H9 (cell line): ENCODE measurements around the gene SPOP. TPM values are rescaled to one million over a fixed set of nuclear protein-coding genes. Genes with fewer than 3 reads are reported as not detected.

ENCODE experiments used
- DNase-seq: peaks from one replicate; pipeline ENCODE4 v3.0.0-alpha.2; 2017
- H2AFZ ChIP-seq: one replicate; pipeline ENCODE4 v1.6.1; 2013; ENCODE audit warnings: mild to moderate bottlenecking, low read length, control low read depth, moderate library complexity
- H2AK5ac ChIP-seq: 2 replicates; pipeline ENCODE4 v1.6.1; 2013; ENCODE audit warnings: low read length, control low read depth, mixed read lengths; ENCODE audit not compliant: insufficient read length
- H2BK120ac ChIP-seq: one replicate; pipeline ENCODE4 v1.6.1; 2013; ENCODE audit warnings: low read depth, mild to moderate bottlenecking, low read length, control low read depth, inconsistent platforms; ENCODE audit not compliant: poor library complexity, severe bottlenecking
- H2BK12ac ChIP-seq: 2 replicates; pipeline ENCODE4 v1.6.1; 2013; ENCODE audit warnings: low read length, control low read depth, mixed read lengths, low read depth; ENCODE audit not compliant: insufficient read length
- H2BK15ac ChIP-seq: 2 replicates; pipeline ENCODE4 v1.6.1; 2013; ENCODE audit warnings: low read depth, low read length, control low read depth
- H2BK20ac ChIP-seq: one replicate; pipeline ENCODE4 v1.6.1; 2013; ENCODE audit warnings: low read depth, mild to moderate bottlenecking, low read length, control low read depth, inconsistent platforms; ENCODE audit not compliant: poor library complexity, severe bottlenecking
- H2BK5ac ChIP-seq: 2 replicates; pipeline ENCODE4 v1.6.1; 2013; ENCODE audit warnings: low read length, control low read depth, mixed read lengths; ENCODE audit not compliant: insufficient read length
- H3K14ac ChIP-seq: 2 replicates; pipeline ENCODE4 v1.6.1; 2013; ENCODE audit warnings: low read length, control low read depth; ENCODE audit not compliant: insufficient read depth
- H3K18ac ChIP-seq: 2 replicates; pipeline ENCODE4 v1.6.1; 2013; ENCODE audit warnings: low read depth, mild to moderate bottlenecking, mixed read lengths, low read length, control low read depth; ENCODE audit not compliant: insufficient read length
- H3K23ac ChIP-seq: 2 replicates; pipeline ENCODE4 v1.6.1; 2013; ENCODE audit warnings: low read length, control low read depth, mixed read lengths, low read depth; ENCODE audit not compliant: insufficient read length
- H3K23me2 ChIP-seq: 2 replicates; pipeline ENCODE4 v1.6.1; 2013; ENCODE audit warnings: low read depth, mild to moderate bottlenecking, mixed read lengths, low read length, control low read depth; ENCODE audit not compliant: insufficient read length, poor library complexity, severe bottlenecking
- H3K27ac ChIP-seq: 2 replicates; pipeline ENCODE4 v1.5.1; 2013; ENCODE audit warnings: low read length, control low read depth, mixed read lengths, low read depth; ENCODE audit not compliant: insufficient read length
- H3K27me3 ChIP-seq: 2 replicates; pipeline ENCODE4 v1.6.1; 2013; ENCODE audit warnings: low read length, control low read depth, inconsistent platforms; ENCODE audit not compliant: insufficient read depth
- H3K4ac ChIP-seq: 2 replicates; pipeline ENCODE4 v1.6.1; 2013; ENCODE audit warnings: low read depth, mild to moderate bottlenecking, control low read depth, inconsistent platforms, low read length, moderate library complexity
- H3K4me1 ChIP-seq: 2 replicates; pipeline ENCODE4 v1.6.1; 2013; ENCODE audit warnings: low read length, control low read depth, inconsistent platforms; ENCODE audit not compliant: insufficient read depth
- H3K4me2 ChIP-seq: 2 replicates; pipeline ENCODE4 v1.6.1; 2013; ENCODE audit warnings: low read length, control low read depth, mixed read lengths; ENCODE audit not compliant: insufficient read length, insufficient read depth
- H3K56ac ChIP-seq: 2 replicates; pipeline ENCODE4 v1.6.1; 2013; ENCODE audit warnings: low read depth, mild to moderate bottlenecking, mixed read lengths, low read length, control low read depth; ENCODE audit not compliant: insufficient read length
- H3K79me1 ChIP-seq: 2 replicates; pipeline ENCODE4 v1.6.1; 2013; ENCODE audit warnings: low read depth, mild to moderate bottlenecking, moderate library complexity, low read length, control low read depth, inconsistent platforms; ENCODE audit not compliant: insufficient read depth, poor library complexity, severe bottlenecking
- H3K79me2 ChIP-seq: 2 replicates; pipeline ENCODE4 v1.6.1; 2013; ENCODE audit warnings: low read length, control low read depth, inconsistent platforms; ENCODE audit not compliant: insufficient read depth
- H3K9ac ChIP-seq: 2 replicates; pipeline ENCODE4 v1.6.1; 2013; ENCODE audit warnings: low read length, control low read depth, mixed read lengths; ENCODE audit not compliant: insufficient read length; ENCODE audit errors: extremely low read depth
- H3K9me3 ChIP-seq: one replicate; pipeline ENCODE4 v1.6.1; 2013; ENCODE audit warnings: low read depth, low read length, inconsistent platforms; ENCODE audit not compliant: control insufficient read depth
- H3T11ph ChIP-seq: one replicate; pipeline ENCODE4 v1.6.1; 2013; ENCODE audit warnings: mild to moderate bottlenecking, low read length, control low read depth, inconsistent platforms
- H4K20me1 ChIP-seq: one replicate; pipeline ENCODE4 v1.6.1; 2013; ENCODE audit not compliant: control insufficient read depth, insufficient read length, insufficient read depth
- H4K5ac ChIP-seq: 2 replicates; pipeline ENCODE4 v1.6.1; 2013; ENCODE audit warnings: low read depth, mild to moderate bottlenecking, mixed read lengths, low read length, control low read depth; ENCODE audit not compliant: insufficient read length
- H4K8ac ChIP-seq: replicated peaks from 2 replicates; pipeline ENCODE4 v1.6.1; 2013; ENCODE audit warnings: low read length, control low read depth, mixed read lengths, low read depth; ENCODE audit not compliant: insufficient read length
- H4K91ac ChIP-seq: 2 replicates; pipeline ENCODE4 v1.6.1; 2013; ENCODE audit warnings: low read depth, mild to moderate bottlenecking, moderate library complexity, mixed read lengths, low read length, control low read depth; ENCODE audit not compliant: insufficient read length
- H3K27ac Mint-ChIP-seq, 3 experiments: 2 replicates in 2 of 3; 3 replicates in 1 of 3; pipeline ENCODE4 v1.8.0; 2020 to 2021; ENCODE audit warnings: mixed read lengths in 3 of 3, mild to moderate bottlenecking in 1 of 3, moderate library complexity in 1 of 3
- H3K27me3 Mint-ChIP-seq: 2 replicates; pipeline ENCODE4 v1.8.0; 2021; ENCODE audit warnings: low read depth, mild to moderate bottlenecking, moderate library complexity, mixed read lengths
- H3K36me3 Mint-ChIP-seq, 3 experiments: 2 replicates in 2 of 3; 3 replicates in 1 of 3; pipeline ENCODE4 v1.8.0; 2020 to 2021; ENCODE audit warnings: low read depth in 3 of 3, mixed read lengths in 3 of 3; ENCODE audit not compliant: insufficient read depth in 1 of 3
- H3K4me1 Mint-ChIP-seq, 2 experiments: 2 replicates each; pipeline ENCODE4 v1.8.0; 2020; ENCODE audit warnings: mixed read lengths in 2 of 2
- H3K4me3 Mint-ChIP-seq, 2 experiments: 2 replicates in 1 of 2; 3 replicates in 1 of 2; pipeline ENCODE4 v1.8.0; 2020 to 2021; ENCODE audit warnings: mild to moderate bottlenecking in 2 of 2, mixed read lengths in 2 of 2, moderate library complexity in 1 of 2
- H3K9me3 Mint-ChIP-seq, 2 experiments: 2 replicates in 1 of 2; 3 replicates in 1 of 2; pipeline ENCODE4 v1.8.0; 2020; ENCODE audit warnings: mild to moderate bottlenecking in 2 of 2, mixed read lengths in 2 of 2, moderate library complexity in 1 of 2
- CTCF ChIP-seq: fragments of 200-600 bp; sonication (generic); conservative IDR thresholded peaks from 3 replicates; pipeline ENCODE4 v1.8.0; 2021; ENCODE audit warnings: antibody characterized with exemption, mild to moderate bottlenecking
- WGBS: extraction: QIAGEN DNeasy Blood & Tissue Kit; methylation state at CpG from one replicate; pipeline ENCODE4 v1.1.7; 2013; ENCODE audit warnings: missing lambda C conversion rate, low lambda C conversion rate, mixed read lengths; ENCODE audit not compliant: insufficient read length; ENCODE audit errors: extremely low coverage; 5-methylcytosine and 5-hydroxymethylcytosine counted together
- total RNA-seq: library from RNA; stranded (reverse); gene quantifications from 2 replicates; pipeline ENCODE4 v1.2.1, GENCODE V29; 2021

The SPOP gene
- total RNA-seq, 1 experiment from 2014 or later: 33.7 TPM

GRCh38 chr17:49632201-49632600 is 45.7 kb downstream of the SPOP start:
- Histone ChIP-seq H4K20me1 (no peaks in the 10 kb centered on the region), H2AK5ac (no peak overlapping the region), H3K23ac (no peak overlapping the region), H3T11ph (no peak overlapping the region), H3K4me1 (no peaks in the 10 kb centered on the region), H2AFZ (no peak overlapping the region), H2BK15ac (no peak overlapping the region), H3K9me3 (no peaks in the 10 kb centered on the region), H3K14ac (no peak overlapping the region), H3K23me2 (no peaks in the 10 kb centered on the region), H3K9ac (no peak overlapping the region), H3K27ac (no peak overlapping the region), H3K56ac (no peak overlapping the region), H3K4me2 (no peak overlapping the region), H2BK5ac (no peak overlapping the region), H3K27me3 (no peaks in the 10 kb centered on the region), H4K5ac (no peak overlapping the region), H2BK20ac (no peak overlapping the region), H2BK12ac (no peak overlapping the region), H3K79me2 (no peaks in the 10 kb centered on the region), H4K91ac (no peak overlapping the region), H3K4ac (no peak overlapping the region), H3K79me1 (no peaks in the 10 kb centered on the region), H2BK120ac (no peak overlapping the region), H4K8ac (no peak overlapping the region), H3K18ac (no peak overlapping the region)
- no peak for DNase-seq
- Mint-ChIP-seq H3K4me3 (no peak overlapping the region), H3K9me3 (no peaks in the 10 kb centered on the region), H3K36me3 (no peaks in the 10 kb centered on the region), H3K4me1 (peaks cover 26 to 35% of the 10 kb centered on the region in 2 experiments), H3K27me3 (no peaks in the 10 kb centered on the region; the same call in 1 of the 2 replicates), H3K27ac (no peak overlapping the region; a peak in 1 of 7 replicates)
- no CpG with 5 or more reads among the region's 4 CpGs for WGBS
- no peak for TF ChIP-seq CTCF
